Forelimb muscle (tissue), 1 donor: ENCODE measurements around the gene REV3L. TPM values are rescaled to one million over a fixed set of nuclear protein-coding genes. Genes with fewer than 3 reads are reported as not detected.
"Not testable (repeated sequence)": the region's sequence is repeated elsewhere in the genome, so short reads cannot be mapped to it uniquely, and the experiment has no call there.

ENCODE experiments used
- DNase-seq: peaks from one replicate; pipeline ENCODE4 v3.0.0-alpha.2; 2013; ENCODE audit warnings: low read depth
- polyA plus RNA-seq: library from polyadenylated mRNA; unstranded; fragments of 120-200 nt; gene quantifications from one replicate; pipeline ENCODE4 v1.2.1, GENCODE V29; 2013; ENCODE audit not compliant: insufficient read length

REV3L gene
- polyA plus RNA-seq, 1 donor: 37.5 TPM

DNA sequence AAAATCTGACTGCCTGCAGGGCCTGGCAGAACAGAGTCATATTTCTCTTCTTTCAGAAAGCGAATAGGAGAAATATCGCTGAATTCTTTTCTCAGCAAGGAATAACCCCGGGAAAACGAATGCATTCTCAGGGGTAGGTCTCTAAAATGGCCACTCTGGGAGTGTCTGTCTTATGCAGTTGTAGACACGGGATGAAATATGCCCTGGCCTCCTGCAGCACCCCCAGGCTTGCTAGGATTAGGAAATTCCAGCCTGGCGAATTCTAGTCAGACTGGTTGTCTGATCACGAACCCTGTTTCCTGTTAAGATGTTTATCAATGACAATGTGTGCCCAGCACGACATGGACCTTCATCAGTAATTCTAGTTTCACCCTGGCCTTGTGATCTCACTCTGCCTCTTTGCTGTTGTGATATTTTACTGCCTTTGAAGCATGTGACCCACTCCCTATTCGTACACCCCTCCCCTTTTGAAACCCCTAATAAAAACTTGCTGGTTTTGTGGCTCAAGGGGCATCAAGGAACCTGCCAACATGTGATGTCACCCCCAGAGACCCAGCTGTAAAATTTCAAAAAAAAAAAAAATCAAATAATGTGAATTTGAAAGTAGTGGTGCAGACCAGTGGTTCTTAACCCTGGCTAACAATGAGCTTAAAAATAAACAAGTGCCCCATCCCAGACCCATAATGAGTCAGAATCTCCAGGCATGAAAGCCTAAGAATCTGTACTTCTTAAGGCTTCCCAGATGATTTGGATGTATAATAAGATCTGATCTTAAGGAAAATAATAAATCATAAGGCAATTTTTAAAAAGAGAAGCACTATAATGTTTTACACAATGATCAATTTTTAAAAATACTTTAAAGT is 181.8 kb downstream of the REV3L start:
- DNase-seq: not testable (repeated sequence)

DNA sequence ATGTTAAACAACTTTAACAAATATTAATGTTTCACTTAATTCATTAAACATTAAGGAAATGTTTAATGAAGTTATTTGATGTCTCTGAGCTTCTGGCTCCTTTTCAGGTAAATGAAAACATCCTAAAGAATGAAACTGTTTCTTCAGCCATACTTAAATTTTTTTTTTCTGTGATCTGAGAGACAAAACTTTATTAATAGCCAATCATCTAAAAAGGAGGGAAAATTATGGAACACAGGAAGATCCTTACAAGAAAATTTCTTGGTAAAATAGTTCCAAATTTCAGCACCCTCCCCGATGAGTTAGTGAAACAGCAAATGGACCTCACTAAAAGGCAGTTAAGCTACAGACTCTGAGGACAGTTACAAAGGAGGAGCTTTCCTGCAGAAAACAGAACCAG is 185.2 kb downstream of the REV3L start:
- DNase-seq: no peak

GRCh38 chr6:111294374-111294967 is 188.5 kb downstream of the REV3L start:
- no peak for DNase-seq

DNA sequence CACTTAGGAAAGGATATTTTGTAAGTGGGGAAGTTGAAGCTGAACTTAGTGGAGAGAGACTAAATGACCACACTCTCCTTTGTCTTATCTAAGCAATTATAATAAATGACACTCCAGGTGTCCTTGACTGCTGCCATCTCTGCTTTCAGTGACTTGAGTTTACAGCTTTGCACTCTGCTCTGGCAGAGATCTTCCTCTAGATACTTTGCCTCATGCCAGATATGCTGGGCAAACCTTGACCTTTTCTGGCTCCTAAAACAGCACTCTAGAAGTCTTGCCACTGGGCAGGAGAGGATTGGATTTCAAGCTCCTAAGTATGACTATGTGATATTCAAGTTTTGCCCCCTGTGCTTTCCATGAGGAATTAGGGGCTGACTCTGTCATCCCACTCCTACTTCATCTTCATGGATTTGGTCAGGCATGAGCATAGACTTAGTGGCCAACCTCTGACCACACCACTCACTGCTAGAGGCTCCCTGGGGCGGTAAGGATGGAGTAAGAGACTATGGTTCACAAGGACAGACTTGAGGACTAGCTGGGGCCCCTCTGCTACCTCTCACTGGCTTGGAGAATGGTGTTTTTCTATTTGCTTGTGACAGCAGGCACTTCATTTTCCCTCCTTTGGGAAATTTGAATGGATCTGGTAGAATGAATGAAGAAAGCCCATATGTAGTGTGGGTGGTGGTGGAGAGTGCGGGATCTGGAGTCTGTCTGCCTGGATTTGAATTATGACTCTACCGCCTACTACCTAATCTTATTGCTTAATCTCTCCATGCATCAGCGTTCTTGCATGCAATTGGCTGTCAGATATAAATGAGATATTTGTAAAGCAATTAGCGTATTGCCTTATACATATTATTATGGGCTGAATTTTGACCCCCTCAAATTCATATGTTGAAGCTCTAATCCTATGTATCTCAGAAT is 191.4 kb downstream of the REV3L start:
- no peak for DNase-seq

DNA sequence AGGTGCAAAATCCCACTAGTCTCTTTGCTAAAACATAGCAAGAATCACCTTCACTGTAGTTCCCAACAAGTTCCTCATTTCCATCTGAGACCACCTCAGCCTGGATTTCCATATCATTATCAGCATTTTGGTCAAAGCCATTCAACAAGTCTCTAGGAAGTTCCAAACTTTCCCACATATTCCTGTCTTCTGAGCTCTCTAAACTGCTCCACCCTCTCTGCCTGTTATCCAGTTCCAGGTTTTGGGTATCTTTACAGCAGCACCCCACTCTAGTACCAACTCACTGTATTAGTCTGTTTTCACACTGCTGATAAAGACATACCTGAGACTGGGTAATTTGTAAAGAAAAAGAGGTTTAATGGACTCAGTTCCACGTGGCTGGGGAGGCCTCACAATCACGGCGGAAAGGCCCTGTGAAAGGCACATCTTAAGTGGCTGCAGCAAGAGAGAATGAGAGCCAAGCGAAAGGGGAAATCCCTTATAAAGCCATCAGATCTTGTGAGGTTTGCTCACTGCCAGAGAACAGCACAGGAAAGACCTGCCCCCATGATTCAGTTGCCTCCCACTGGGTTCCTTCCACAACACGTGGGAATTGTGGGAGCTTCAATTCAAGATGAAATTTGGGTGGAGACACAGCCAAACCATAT is 192.2 kb downstream of the REV3L start:
- not testable (repeated sequence) for DNase-seq

- not testable (repeated sequence) for DNase-seq
These were observed 198.7 kb downstream of the REV3L start for GRCh38 chr6:111284356-111284755.

- no peak for DNase-seq
These were observed 199.3 kb downstream of the REV3L start for GRCh38 chr6:111283707-111284106.

DNA sequence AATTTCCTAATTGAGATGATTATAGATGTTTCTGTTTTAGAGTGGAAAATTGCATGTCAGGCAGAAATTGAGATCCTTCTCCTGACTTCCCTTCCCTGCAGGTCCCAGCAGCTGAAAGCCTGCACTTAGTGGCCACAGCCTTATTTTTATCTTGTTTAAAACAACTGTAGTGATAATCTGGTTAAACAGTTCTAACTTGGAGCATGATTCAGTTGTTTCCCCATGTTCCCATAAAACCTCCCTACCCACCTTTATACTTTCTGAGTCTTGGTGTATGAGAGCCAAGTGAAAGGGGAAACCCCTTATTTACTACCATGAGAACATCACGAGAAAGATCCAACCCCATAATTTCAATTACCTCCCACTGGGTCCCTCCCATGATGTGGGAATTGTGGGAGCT is 200.5 kb downstream of the REV3L start:
- DNase-seq: no peak

DNA sequence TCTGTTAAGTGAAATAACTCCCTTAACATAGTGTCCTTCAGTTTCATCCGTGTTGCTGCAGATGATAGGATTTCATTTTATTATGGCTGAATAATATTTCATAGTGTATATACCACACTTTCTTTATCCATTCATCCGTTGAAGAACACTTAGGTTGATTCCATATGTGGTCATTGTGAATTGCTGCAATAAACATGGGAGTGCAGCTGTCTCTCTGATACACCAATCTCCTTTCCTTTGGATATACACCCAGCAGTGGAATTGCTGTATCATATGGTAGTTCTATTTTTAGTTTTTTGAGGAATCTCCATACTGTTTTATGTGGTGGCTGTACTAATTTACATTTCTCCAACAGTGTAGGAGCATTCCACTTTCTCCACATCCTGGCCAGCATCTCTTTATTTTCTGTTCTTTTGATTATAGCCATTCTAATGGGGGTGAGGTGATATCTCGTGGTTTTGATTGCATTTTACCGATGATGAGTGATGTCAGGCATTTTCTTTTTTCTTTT is 202.5 kb downstream of the REV3L start:
- no peak for DNase-seq

DNA sequence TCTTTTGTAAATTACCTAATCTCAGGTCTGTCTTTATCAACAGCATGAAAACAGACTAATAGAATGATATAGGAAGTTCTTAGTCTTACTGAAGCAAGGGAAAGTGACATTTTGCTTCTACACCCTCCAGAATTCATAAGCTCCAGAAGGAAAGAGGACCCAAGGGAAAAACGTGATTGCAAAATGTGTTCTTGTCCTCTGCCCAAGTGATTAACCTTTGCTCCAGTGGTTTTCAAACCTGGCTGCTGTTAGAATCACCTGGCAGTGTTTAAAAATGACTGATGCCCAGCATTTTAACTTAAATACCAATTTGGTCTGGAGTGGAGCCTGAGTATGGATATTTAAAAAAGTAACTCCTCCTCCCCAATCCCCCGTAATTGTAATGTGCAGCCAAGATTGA is 204.3 kb downstream of the REV3L start:
- DNase-seq: no peak

DNA sequence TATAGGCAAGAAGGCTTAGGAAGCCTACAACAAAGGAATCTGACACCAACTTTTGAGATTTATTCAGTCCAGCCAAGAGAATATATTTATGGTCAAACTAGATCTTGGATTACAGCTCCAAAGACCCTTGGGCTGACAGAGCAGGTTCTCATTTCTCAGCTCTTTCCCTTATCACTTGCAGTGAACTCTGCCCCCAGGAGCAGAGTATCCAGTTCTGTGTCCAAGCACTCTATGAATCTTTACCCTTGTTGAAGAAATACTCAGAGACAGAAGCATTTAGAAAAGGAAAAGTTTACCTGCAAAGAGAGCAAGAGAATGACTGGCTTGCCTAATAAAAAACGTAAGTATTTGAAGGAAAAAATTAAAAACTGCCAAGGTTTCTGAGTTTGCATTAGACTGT is 205.2 kb downstream of the REV3L start:
- no peak for DNase-seq

DNA sequence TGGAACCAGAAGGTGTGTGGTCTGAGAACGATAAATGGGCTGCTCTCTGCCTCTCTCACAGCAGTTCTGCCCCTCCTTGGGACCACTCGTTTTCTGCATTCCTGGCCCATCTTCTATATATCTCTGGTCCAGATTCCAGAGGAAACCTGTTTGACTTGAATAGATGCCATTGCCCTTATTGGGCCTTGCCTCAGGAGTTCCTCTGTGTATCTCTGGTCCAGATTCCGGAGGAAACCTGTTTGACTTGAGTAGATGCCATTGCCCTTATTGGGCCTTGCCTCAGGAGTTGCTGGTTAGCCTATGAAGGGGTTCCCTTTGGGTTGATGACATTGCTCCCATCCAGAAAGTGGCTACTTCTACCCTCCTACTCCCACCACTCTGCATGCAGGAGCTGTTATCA is 206.3 kb downstream of the REV3L start:
- no peak for DNase-seq

GRCh38 chr6:111276335-111276734 is 206.7 kb downstream of the REV3L start:
- no peak for DNase-seq

DNA sequence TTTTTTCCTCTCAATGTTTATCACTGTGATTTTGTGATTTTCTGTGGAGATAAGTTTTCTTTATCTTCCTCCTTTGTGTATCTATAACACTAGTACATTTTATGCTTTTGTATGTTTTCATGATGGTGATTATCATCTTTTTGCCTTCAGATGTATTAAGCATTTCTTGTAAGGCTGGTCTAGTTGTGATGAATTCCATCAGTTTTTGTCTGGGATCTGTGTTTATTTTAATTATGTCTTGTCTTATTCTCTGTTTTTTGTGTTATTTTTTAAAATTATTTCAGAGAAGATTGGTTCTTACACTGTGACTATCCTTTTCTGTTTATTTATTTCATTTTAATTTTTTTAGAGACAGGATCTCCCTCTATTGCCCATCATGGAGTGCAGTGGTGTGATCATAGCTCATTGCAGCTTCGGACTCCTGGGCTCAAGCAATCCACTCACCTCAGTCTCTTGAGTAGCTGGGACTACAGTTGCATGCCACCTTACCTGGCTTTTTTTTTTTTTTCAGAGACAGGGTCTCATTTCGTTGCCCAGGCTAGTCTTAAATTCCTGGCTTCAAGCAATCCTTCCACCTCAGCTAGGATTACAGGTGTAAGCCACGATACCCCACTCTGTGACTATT is 208.3 kb downstream of the REV3L start:
- DNase-seq: no peak

- DNase-seq: no peak
These were observed 212.9 kb downstream of the REV3L start for GRCh38 chr6:111270121-111270520.

DNA sequence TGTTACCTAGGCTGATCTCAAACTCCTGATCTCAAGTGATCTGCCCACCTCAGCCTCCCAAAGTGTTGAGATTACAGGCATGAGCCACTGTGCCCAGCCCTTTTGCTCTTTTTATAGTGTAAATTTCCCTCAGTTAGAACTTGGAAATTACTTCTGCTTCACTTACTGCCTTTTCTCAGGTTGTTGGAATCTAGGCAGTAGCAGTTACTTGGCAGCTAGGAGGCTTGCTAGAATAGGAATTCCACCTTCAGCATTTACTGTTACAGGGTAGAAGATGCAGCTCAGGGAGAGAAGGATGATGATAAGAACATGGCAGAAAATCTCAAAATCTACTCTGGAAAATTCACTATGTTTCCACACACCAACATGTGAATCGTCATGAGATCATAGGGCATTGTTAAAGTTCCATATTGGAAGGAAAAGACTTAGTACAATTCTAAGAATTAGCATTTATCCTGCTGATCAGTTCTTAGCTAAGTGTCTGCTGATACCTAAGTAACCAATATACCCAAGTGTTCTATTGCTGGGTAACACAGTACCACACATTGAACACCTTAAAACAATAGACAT is 213.5 kb downstream of the REV3L start:
- no peak for DNase-seq

DNA sequence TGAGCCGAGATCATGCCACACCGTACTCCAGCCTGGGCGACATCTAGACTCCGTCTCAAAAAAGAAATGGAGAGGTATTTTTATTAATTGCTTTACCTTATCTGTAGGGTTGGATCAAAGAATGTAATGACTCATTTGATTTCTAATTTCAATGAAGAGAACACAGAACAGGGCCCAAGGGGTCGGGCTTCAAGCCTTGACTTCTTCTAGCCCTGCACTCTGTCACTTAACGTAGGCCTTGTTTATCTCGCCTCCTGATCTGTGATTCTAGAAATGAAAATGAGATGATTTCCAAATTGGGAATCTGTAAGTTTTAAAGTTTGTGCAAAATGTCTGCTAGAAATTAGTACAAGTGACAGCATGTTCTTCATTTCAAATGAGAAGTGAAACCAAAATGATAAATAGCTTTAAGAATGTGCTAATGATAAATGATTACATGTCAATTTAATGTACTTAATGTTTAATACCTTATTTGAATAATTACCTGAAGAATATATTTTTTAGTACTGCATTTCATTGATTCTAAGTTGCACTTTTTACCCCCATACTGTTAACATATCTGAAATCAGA is 215.2 kb downstream of the REV3L start:
- no peak for DNase-seq

- no peak for DNase-seq
These were observed 216.7 kb downstream of the REV3L start for GRCh38 chr6:111266276-111266675.

- no peak for DNase-seq
These were observed 217.2 kb downstream of the REV3L start for GRCh38 chr6:111265842-111266241.

DNA sequence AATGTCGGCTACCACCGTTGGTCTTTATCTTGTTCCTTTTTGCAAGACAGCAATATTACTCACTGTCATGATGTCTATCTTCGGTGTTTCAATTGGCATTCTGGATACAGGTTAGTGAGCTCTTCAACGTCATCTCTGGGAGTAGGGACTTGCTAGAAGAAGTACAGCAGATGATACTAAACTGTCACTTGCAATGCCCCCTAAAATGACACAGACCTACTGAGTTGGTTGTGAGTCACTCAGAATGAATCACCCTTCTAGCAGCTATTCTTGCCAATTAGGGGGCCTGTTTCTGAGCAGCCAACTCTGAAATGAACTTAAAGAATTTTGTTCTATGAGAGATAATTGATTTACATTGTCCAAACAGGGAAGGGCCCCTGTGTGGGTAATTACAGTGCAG is 219.2 kb downstream of the REV3L start:
- no peak for DNase-seq
